HL-60 (cell line): ENCODE results near the gene SLC2A9.

Experiments
- DNase-seq, 2 experiments: peaks; one replicate each; pipeline ENCODE4 v3.0.0-alpha.2; 2010 to 2020; ENCODE audit warnings: low read depth in 1 of 2, low spot score in 1 of 2
- H3K27ac ChIP-seq: fragments of 250-450 bp; sonication (Bioruptor Pico); replicated peaks from 2 replicates; pipeline ENCODE4 v1.5.1; 2020; ENCODE audit warnings: mild to moderate bottlenecking, moderate library complexity
- H3K27me3 ChIP-seq: fragments of 250-450 bp; sonication (Bioruptor Pico); 2 replicates; pipeline ENCODE4 v1.5.1; 2021; ENCODE audit warnings: mild to moderate bottlenecking, moderate library complexity; ENCODE audit not compliant: insufficient read depth, poor library complexity, severe bottlenecking
- H3K4me3 ChIP-seq: replicated peaks from 2 replicates; pipeline ENCODE4 v1.5.1; 2011; ENCODE audit warnings: mild to moderate bottlenecking, control low read depth, low read length; ENCODE audit not compliant: insufficient read depth
- CTCF ChIP-seq: IDR thresholded peaks from one replicate; pipeline ENCODE4 v1.5.1; 2011; ENCODE audit warnings: low read length, control low read depth, inconsistent platforms; ENCODE audit not compliant: insufficient read depth
- GABPA ChIP-seq: IDR thresholded peaks from 2 replicates; pipeline ENCODE4 v1.6.1; 2012; ENCODE audit warnings: low read depth
- POLR2AphosphoS5 ChIP-seq: IDR thresholded peaks from 2 replicates; pipeline ENCODE4 v1.6.1; 2012; ENCODE audit warnings: low read depth
- REST ChIP-seq: IDR thresholded peaks from 2 replicates; pipeline ENCODE4 v1.6.1; 2012; ENCODE audit warnings: low read depth; ENCODE audit not compliant: insufficient replicate concordance
- SPI1 ChIP-seq: IDR thresholded peaks from 2 replicates; pipeline ENCODE4 v1.6.1; 2012; ENCODE audit warnings: low read depth, mild to moderate bottlenecking, borderline replicate concordance

Gene SLC2A9

GRCh38 chr4:9988933-9989332 lies 32.4 kb downstream of the SLC2A9 start:
- TF ChIP-seq GABPA = no peak
- no peak for TF ChIP-seq POLR2AphosphoS5
- no peak for TF ChIP-seq CTCF
- TF ChIP-seq REST = no peak
- TF ChIP-seq SPI1 = no peak
- Histone ChIP-seq H3K27ac (no peak overlapping the region), H3K4me3 (no peak overlapping the region), H3K27me3 (no peaks in the 10 kb centered on the region)
- DNase-seq = no peak

GRCh38 chr4:9988363-9988749 lies 32.9 kb downstream of the SLC2A9 start:
- TF ChIP-seq SPI1 = no peak
- no peak for TF ChIP-seq POLR2AphosphoS5
- no peak for TF ChIP-seq GABPA
- no peak for TF ChIP-seq CTCF
- no peak for TF ChIP-seq REST
- no peak for DNase-seq
- Histone ChIP-seq H3K27ac (no peak overlapping the region), H3K4me3 (no peak overlapping the region), H3K27me3 (no peaks in the 10 kb centered on the region)

- no peak for TF ChIP-seq CTCF
- TF ChIP-seq POLR2AphosphoS5 = no peak
- no peak for TF ChIP-seq GABPA
- TF ChIP-seq SPI1 = no peak
- no peak for TF ChIP-seq REST
- DNase-seq = no peak
- Histone ChIP-seq H3K27ac (no peak overlapping the region), H3K27me3 (no peaks in the 10 kb centered on the region), H3K4me3 (no peak overlapping the region)
Measured at GRCh38 chr4:9987749-9988362, 33.4 kb downstream of the SLC2A9 start.
